Sigmoid colon (tissue), 4 donors: ENCODE data around the gene WDR90.

Source experiments
- CTCF ChIP-seq, 4 experiments: fragments of 450-650 bp in 3 of 4; fragments of 200-600 bp in 1 of 4; IDR thresholded peaks; one replicate each; pipeline ENCODE4 v1.5.1; 2016 to 2019; ENCODE audit warnings: antibody characterized with exemption in 4 of 4, mild to moderate bottlenecking in 3 of 4, moderate library complexity in 2 of 4
- POLR2A ChIP-seq, 2 donors: fragments of 450-650 bp; IDR thresholded peaks; one replicate each; pipeline ENCODE4 v1.6.1; 2016; ENCODE audit warnings: antibody characterized with exemption in 2 of 2, mild to moderate bottlenecking in 2 of 2, moderate library complexity in 2 of 2
- POLR2AphosphoS5 ChIP-seq, 4 donors: sonication (generic); formaldehyde crosslinking; IDR thresholded peaks; one replicate each; pipeline ENCODE4 v1.6.1; 2017; ENCODE audit warnings: antibody characterized with exemption in 4 of 4

- no peak for TF ChIP-seq POLR2A (IDR thresholded peaks at IDR 0.05)
- no peak for TF ChIP-seq POLR2AphosphoS5 (IDR thresholded peaks at IDR 0.05)
- no peak for TF ChIP-seq CTCF (IDR thresholded peaks at IDR 0.05)
Observed at GRCh38 chr16:646679-647172, 2.4 kb upstream of the WDR90 start.
